SU-DHL-6 (cell line): ENCODE data around the gene RAD51B.

Source experiments
- EZH2phosphoT487 ChIP-seq: fragments of 200-600 bp; sonication (generic), shearing (Covaris generic); conservative IDR thresholded peaks from 2 replicates; pipeline ENCODE4 v1.6.1; 2018; ENCODE audit warnings: mild to moderate bottlenecking, antibody characterized with exemption, low read length, moderate library complexity, mixed read lengths
- TF ChIP-seq, protein P1 (sequence below): fragments of 200-600 bp; sonication (generic); IDR thresholded peaks from one replicate; pipeline ENCODE4 v1.5.1; 2017; ENCODE audit warnings: antibody characterized with exemption, mild to moderate bottlenecking, low read length, moderate library complexity; ENCODE audit not compliant: insufficient read depth, poor library complexity, severe bottlenecking

DNA sequence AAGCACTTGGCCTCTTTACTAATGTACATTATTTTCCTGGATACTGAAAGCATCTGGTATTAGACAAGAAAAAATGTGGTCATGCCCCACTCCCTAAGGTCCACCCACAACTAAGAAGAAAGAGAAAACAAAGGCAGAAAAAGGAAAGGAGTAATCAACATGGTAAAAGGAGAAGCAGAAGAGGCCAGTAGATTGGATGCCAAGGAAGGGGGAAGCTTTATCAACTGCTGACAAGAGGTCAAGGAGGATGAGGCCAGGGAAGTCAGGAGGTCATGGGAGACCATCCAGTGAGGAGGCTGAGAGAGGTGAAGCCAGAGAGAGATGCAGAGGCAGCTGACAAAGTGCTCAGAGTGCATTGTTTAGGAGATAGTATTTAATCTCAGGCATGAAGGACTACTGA lies 589.8 kb downstream of the RAD51B start:
- TF ChIP-seq, protein P1, sequence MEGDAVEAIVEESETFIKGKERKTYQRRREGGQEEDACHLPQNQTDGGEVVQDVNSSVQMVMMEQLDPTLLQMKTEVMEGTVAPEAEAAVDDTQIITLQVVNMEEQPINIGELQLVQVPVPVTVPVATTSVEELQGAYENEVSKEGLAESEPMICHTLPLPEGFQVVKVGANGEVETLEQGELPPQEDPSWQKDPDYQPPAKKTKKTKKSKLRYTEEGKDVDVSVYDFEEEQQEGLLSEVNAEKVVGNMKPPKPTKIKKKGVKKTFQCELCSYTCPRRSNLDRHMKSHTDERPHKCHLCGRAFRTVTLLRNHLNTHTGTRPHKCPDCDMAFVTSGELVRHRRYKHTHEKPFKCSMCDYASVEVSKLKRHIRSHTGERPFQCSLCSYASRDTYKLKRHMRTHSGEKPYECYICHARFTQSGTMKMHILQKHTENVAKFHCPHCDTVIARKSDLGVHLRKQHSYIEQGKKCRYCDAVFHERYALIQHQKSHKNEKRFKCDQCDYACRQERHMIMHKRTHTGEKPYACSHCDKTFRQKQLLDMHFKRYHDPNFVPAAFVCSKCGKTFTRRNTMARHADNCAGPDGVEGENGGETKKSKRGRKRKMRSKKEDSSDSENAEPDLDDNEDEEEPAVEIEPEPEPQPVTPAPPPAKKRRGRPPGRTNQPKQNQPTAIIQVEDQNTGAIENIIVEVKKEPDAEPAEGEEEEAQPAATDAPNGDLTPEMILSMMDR = no peak
- no peak for TF ChIP-seq EZH2phosphoT487
